Right lobe of liver (tissue), 4 donors: ENCODE data around the gene SERPINH1.

ENCODE experiments used
- CTCF ChIP-seq, 4 donors: fragments of 200-600 bp in 3 of 4; fragments of 450-650 bp in 1 of 4; IDR thresholded peaks; one replicate each; pipeline versions ENCODE4 v1.5.1 to v1.8.0; 2016 to 2022; ENCODE audit warnings: antibody characterized with exemption in 4 of 4, mild to moderate bottlenecking in 2 of 4
- POLR2A ChIP-seq: fragments of 450-650 bp; IDR thresholded peaks from one replicate; pipeline ENCODE4 v1.6.1; 2017; ENCODE audit warnings: antibody characterized with exemption, mild to moderate bottlenecking
- donor health status: DM: no; HTN: no; CAD: no.
- donor health status: DM: no; HTN: no; CAD: no.
- donor health status: DM: no; HTN: yes; CAD: no.

GRCh38 chr11:75514596-75514995, 47.5 kb upstream of the SERPINH1 start:
- no peak for TF ChIP-seq POLR2A
- no peak for TF ChIP-seq CTCF (IDR thresholded peaks at IDR 0.05)
